Lung microvascular endothelial cell (primary cell): ENCODE data around the gene IFNAR2. TPM values are rescaled to one million over a fixed set of nuclear protein-coding genes. Genes with fewer than 3 reads are reported as not detected.
"Not testable (repeated sequence)": the region's sequence is repeated elsewhere in the genome, so short reads cannot be mapped to it uniquely, and the experiment has no call there.

Experiments used
- DNase-seq, 2 donors: peaks; one replicate each; pipeline versions ENCODE4 v3.0.0 to v3.0.0-alpha.2; 2010; ENCODE audit warnings: low read depth in 2 of 2
- total RNA-seq: library from RNA; depleted of rRNA; stranded (reverse); fragments of >200 nt; gene quantifications from 2 replicates; pipeline ENCODE4 v1.2.1, GENCODE V29; 2014

The IFNAR2 gene
- total RNA-seq, 1 donor from 2014 or later: 8.1 TPM

- DNase-seq: peak in 1 of 2 donors; percentile 54
Observed at GRCh38 chr21:33244082-33244778, 14.5 kb downstream of the IFNAR2 start.

GRCh38 chr21:33244779-33245105 lies 15.0 kb downstream of the IFNAR2 start:
- no peak for DNase-seq

- no peak for DNase-seq
Observed at GRCh38 chr21:33245289-33245918, 15.7 kb downstream of the IFNAR2 start.

GRCh38 chr21:33246506-33246905 lies 16.8 kb downstream of the IFNAR2 start:
- peak in 1 of 2 donors; percentile 19 for DNase-seq

GRCh38 chr21:33246963-33247362 lies 17.2 kb downstream of the IFNAR2 start:
- no peak for DNase-seq

- no peak for DNase-seq
Observed at GRCh38 chr21:33247599-33247998, 17.9 kb downstream of the IFNAR2 start.

GRCh38 chr21:33249331-33250002 lies 19.7 kb downstream of the IFNAR2 start:
- no peak for DNase-seq

GRCh38 chr21:33251119-33251518 lies 21.4 kb downstream of the IFNAR2 start:
- no peak for DNase-seq

- not testable (repeated sequence) for DNase-seq
Observed at GRCh38 chr21:33253382-33253781, 23.6 kb downstream of the IFNAR2 start.

- no peak for DNase-seq
Observed at GRCh38 chr21:33254766-33255165, 25.0 kb downstream of the IFNAR2 start.

GRCh38 chr21:33255404-33255803 lies 25.7 kb downstream of the IFNAR2 start:
- no peak for DNase-seq

- no peak for DNase-seq
Observed at GRCh38 chr21:33256019-33256418, 26.3 kb downstream of the IFNAR2 start.

GRCh38 chr21:33257094-33257803 lies 27.5 kb downstream of the IFNAR2 start:
- DNase-seq: no peak

GRCh38 chr21:33258475-33258874 lies 28.7 kb downstream of the IFNAR2 start:
- no peak for DNase-seq

- DNase-seq: no peak
Observed at GRCh38 chr21:33259428-33259827, 29.7 kb downstream of the IFNAR2 start.

- DNase-seq: no peak
Observed at GRCh38 chr21:33259995-33260394, 30.3 kb downstream of the IFNAR2 start.

GRCh38 chr21:33261635-33262034 lies 31.9 kb downstream of the IFNAR2 start:
- DNase-seq: no peak

- DNase-seq: no peak
Observed at GRCh38 chr21:33262921-33263320, 33.2 kb downstream of the IFNAR2 start.

- DNase-seq: no peak
Observed at GRCh38 chr21:33264561-33264960, 34.8 kb downstream of the IFNAR2 start.

GRCh38 chr21:33265664-33266049 lies 35.9 kb downstream of the IFNAR2 start:
- no peak for DNase-seq

- peak; percentile 59 to 65 for DNase-seq
Observed at GRCh38 chr21:33266050-33266788, 36.5 kb downstream of the IFNAR2 start, which contains the start of gene IL10RB. TSS of gene IL10RB (plus strand) at chr21:33266367. CDS start at chr21:33266466, 99 bp downstream.
